Coronary artery (tissue), 2 donors: ENCODE data around the gene NPC2.

Experiments used
- DNase-seq: peaks from one replicate; pipeline ENCODE4 v3.0.0-alpha.2; 2017; ENCODE audit warnings: low spot score
- H3K27ac ChIP-seq, 2 donors: fragments of 200-600 bp; sonication (generic); one replicate each; pipeline ENCODE4 v1.5.1; 2016 to 2019
- H3K4me3 ChIP-seq: fragments of 200-600 bp; sonication (generic); 2 replicates; pipeline ENCODE4 v1.5.1; 2016; ENCODE audit warnings: mild to moderate bottlenecking, moderate library complexity
- CTCF ChIP-seq: fragments of 200-600 bp; sonication (generic); IDR thresholded peaks from one replicate; pipeline ENCODE4 v1.5.1; 2019; ENCODE audit warnings: antibody characterized with exemption

Gene NPC2

GRCh38 chr14:74493343-74494261 lies 497 bp upstream of the NPC2 start, which contains the start of gene ISCA2:
TSS of gene ISCA2 (plus strand) at chr14:74493765. CDS start at chr14:74493775, 10 bp downstream.
- H3K27ac ChIP-seq, result peak within 1 kb of the TSS; percentile 96 to 98
- H3K4me3 ChIP-seq, result peak within 1 kb of the TSS; percentile 78
- DNase-seq, result peak; percentile 100
- no peak for TF ChIP-seq CTCF

GRCh38 chr14:74491956-74492775 lies 939 bp downstream of the NPC2 start:
- H3K4me3 ChIP-seq, result peak overlapping the region; percentile 78
- no peak for DNase-seq
- no peak for TF ChIP-seq CTCF
- peak overlapping the region; percentile 96 to 98 for H3K27ac ChIP-seq

GRCh38 chr14:74490486-74490885 lies 2.6 kb downstream of the NPC2 start:
- no peak for TF ChIP-seq CTCF
- no peak overlapping the region for H3K4me3 ChIP-seq
- no peak for DNase-seq

GRCh38 chr14:74488786-74489397 lies 4.2 kb downstream of the NPC2 start:
- TF ChIP-seq CTCF, result no peak
- Histone ChIP-seq H3K4me3 (no peak overlapping the region), H3K27ac (peak overlapping the region; percentile 3 to 20)
- no peak for DNase-seq

More at GRCh38 chr14:74490486-74490885, 2.6 kb downstream of the NPC2 start:
- H3K27ac ChIP-seq, result no peak overlapping the region

- TF ChIP-seq CTCF, result no peak
- DNase-seq, result no peak
- Histone ChIP-seq H3K4me3 (no peak overlapping the region), H3K27ac (no peak overlapping the region)
Measured at GRCh38 chr14:74486164-74486563, 6.9 kb downstream of the NPC2 start.

GRCh38 chr14:74483321-74483720 lies 9.8 kb downstream of the NPC2 start:
- TF ChIP-seq CTCF, result no peak
- DNase-seq, result no peak
- Histone ChIP-seq H3K4me3 (no peak overlapping the region), H3K27ac (no peak overlapping the region)
